ENCODE results near the gene DNAH17.
"Not testable (repeated sequence)": the region's sequence is repeated elsewhere in the genome, so short reads cannot be mapped to it uniquely, and the experiment has no call there.

DNAH17 gene

DNA sequence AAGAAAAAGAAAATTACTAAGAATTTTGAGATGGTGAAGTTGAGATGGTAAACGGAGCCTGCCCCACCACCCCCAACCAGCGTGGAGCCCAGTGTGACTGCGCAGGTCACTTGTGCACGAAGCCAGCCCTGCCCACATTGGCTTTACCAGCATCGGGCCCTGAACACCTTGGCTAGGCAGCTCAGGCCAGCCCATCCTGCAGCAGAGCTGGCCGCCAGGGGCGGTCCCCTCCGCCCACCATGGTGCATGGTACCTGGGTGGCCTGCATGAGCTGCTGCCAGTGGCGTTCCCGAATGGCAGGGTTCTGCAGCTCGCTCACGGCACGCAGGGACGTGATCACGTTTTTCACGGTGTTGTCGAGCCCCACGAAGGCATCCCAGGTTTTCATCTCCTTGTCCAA, 62.7 kb downstream of the DNAH17 start:
- DNase-seq, result no peak

DNA sequence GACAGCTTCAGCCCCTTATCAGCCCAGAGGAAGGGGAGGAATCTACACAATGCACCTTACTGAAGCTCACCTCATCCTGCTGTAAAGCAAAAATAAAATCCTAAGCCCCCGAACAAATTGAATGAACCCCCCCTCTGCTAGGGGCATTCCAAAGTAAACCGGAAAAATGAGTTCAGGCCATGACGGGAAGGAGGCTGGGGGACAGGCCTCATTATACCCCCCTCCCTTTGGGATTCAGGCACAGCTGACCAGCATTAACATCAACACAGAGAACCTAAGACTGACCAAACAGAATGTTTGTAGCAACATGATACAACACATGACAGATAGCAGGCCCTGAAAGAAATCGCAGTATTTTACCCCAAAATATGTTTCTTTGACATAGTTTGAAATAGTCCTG, 64.2 kb downstream of the DNAH17 start:
- no peak for DNase-seq

DNA sequence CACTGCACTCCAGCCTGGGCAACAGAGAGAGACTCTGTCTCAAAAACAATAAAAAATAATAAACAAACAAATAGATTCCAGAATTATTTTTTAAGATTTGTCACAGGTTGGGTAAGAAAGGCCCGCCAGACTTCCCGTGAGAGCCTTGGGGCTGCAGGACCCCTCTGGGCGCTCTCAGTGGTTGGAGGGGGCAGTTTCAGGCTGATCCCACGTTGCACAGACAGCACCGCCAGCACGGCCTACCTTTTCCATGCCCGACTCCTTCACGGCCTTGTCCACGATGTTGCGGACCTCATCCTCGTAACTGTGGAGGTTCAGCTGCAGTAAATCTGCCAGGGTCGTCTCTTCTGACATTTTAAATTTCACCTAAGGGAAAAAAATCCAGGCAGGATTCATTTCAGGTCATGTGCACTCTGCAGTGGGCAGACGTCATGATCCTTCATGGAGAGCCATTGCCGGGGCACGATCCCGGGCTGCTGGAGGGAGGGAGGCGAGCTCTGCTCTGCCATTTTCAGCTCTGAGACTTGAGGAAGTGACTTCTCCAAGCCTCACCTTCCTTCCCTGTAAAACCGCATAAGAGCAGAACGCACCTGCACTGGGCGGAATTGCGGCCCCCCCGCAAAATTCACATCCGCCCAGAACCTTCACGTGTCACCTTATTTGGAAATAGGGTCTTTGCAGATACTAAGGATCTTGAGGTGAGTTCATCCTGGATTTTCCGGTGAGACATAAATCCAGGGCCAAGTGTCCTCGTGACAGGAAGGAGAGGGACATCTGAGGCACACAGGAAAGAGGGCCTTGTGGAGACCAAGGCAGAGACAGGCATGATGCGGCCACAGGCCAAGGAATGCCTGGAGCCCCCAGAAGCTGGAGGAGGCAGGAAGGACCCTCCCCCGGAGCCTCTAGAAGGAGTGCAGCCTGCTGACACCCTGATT, 66.8 kb downstream of the DNAH17 start:
- no peak for DNase-seq

DNA sequence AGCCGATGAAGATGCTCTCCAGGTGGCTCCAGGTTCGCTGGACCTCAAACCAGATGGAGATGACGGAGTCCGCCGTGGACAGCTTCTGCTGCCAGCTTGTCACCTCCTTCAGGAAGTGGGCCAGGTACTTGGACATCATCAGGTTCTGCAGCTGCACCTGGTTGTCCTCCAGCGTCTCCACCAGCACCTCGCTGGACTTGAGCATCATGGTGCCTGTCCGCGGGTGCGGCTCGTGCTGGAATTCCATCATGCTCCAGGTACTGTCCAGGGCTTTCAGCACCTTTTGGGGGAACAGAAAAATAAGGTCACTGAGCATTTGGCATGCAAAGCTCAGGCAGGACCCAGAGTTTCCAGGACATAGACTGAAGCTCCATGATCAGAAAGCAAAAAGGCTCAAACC, 69.7 kb downstream of the DNAH17 start:
- DNase-seq, result no peak

DNA sequence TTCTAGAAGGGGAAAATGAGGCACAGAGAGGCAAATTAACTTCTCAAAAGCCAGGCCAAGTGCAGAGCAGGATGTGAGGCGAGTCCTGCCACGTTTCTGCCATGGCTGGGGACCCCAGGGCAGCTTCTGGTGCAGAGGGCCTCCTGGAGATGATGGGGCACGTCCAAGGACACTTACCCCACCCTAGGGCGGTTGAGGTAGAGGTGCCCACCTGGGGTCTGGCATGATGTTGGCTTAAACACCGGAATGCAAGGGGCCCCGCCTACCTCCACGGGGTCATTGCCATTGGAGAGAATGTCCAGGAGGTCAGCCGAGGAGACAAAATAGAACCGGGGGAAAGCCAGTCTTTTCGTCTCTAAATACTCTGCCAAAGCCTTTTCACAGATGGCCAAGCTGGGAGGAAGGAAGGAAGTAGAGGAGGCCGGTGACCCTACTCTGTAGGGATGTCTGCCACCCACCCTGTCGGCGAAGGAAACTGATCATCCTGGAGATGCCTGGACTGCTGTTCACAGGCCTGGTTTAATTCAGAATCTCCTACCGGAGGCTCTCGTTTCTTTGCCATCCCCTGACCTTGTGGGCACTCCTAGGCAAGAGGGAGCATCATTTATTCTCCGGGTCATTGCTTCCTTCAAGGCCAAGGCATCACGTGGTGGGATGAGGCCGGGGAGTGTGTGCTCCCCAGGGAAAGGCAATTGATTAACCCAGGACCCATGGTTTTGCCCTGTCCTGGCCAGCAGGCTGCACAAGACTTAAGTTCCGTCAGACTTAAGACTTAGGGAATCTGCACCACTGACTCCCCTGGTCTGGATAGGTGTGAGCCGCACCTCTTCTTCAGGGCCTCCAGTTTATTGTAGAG, 70.5 kb downstream of the DNAH17 start:
- no peak for DNase-seq

DNA sequence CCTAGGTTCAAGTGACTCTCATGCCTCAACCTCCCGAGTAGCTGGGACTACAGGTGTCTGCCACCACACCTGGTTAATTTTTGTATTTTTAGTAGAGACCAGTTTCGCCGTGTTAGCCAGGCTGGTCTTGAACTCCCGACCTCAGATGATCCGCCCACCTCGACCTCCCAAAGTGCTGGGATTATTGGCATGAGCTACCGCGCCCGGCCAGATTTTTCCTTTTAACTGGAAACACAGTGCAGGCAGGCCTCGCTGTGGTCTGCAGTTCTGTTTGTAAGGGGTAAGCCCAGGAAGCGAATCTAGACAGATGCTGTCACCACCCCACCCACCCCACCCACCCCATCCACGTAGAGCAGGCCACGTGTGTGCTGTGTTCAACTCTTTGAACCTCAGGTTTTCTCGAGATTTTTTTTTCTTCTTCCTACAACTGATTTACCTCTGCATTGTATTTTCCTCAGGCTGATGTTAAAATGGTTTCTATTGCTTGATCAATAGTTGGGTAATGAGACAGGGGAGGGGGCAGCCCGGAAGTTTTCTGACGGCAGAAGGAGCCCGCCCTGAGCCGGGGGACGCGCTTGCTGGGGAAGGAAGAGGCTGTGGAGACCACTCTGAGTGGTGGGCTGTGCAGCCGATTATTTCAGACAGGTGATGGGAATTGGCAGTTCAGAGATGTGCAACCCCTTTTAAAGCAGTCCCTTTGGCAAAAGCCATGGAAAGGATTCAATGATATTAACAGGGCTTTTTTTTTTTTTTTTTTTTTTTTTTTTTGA, 72.9 kb downstream of the DNAH17 start:
- DNase-seq, result no peak

DNA sequence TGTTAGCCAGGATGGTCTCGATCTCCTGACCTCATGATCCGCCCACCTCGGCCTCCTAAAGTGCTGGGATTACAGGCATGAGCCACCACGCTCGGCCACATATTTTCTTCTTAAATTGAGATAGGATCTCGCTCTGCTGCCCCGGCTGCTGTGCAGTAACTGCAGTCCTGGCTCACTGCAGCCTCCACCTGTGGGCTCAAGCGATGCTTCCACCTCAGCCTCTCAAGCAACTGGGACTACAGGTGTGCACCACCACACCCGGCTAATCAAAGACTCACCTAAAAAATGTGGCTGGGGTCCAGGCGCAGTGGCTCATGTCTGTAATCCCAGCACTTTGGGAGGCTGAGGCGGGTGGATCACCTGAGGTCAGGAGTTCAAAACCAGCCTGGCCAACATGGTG, 73.8 kb downstream of the DNAH17 start:
- not testable (repeated sequence) for DNase-seq

DNA sequence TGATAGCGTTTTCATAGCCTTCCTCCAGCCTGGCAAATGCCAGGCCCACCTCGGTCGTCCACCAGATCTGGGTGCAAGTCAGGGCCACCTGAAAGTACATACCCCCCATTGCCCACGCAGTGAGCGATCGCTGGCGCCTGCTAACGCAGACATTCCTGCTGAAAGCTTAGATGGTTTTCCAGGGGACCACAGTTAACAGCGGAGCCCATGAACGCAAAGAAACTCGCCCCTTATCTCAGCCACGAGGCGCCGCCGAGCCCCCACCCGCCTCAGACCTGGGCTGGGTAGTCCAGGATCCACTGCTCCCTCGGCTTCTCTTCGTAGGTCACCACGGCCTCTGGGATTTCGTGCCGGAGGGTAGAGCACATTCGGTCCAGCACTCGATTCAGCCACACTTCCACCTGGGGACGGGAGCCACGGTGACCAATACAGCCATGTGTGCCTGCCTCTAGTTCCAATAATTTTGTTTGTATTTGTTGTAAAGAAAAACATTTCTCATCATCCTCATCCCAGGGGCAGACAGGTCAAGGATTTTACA, 74.5 kb downstream of the DNAH17 start:
- DNase-seq, result no peak

DNA sequence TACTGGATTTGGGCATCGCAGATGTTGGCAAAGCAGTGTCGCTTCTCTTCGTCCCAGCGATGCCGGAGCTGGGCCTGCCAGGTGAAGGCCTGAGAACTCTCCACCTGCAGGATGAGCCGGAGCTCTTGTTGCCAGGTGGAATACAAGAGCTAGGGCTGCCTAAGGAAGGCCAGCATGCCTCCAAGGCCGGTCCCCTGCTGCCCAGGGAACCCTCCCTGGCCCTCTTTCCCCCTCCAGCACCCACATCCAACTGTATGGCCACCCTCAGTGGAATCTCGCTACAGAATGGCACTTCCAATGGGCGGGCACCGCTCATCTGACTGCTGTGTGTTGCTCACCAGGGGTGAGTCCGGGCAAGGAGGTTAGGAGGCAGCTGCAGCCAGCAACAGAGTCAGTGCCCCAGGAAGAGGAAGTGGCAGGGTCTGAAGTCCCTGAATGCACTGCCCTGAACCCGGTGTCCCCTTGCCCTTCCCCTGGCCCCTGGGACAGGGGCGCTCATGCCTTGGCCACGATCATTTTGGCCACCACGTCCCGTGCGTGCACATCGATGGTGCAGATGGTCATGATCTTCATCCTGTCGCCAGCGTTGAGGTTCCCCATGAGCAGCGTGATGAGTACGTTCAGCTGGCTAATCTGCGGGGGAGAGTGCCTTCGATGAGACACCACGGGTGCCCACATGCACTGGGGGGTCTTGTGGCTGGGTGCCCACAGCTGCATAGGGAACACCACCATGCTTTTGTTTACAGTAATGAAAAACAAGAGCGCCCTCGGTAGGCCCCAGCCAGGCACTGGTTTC, 75.8 kb downstream of the DNAH17 start:
- no peak for DNase-seq

DNA sequence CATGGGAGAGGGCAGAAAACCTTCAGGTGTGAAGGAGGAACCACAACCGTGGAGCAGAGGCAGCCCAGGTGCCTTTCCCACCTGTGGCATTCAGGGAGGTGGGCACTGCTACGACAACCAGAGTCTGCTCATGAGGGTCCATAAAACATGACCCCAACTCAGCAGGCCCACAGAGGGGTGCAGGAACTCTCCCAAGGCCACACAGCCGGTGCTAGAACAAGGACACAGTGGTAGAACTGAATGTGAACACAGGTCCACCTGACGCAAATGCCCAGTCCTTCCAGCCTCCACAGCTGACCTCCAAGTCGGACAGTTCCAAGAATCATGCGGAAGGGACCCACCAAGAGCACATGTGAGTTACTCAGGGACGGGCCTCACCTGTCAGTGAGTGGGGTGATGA, 76.4 kb downstream of the DNAH17 start:
- DNase-seq, result no peak

DNA sequence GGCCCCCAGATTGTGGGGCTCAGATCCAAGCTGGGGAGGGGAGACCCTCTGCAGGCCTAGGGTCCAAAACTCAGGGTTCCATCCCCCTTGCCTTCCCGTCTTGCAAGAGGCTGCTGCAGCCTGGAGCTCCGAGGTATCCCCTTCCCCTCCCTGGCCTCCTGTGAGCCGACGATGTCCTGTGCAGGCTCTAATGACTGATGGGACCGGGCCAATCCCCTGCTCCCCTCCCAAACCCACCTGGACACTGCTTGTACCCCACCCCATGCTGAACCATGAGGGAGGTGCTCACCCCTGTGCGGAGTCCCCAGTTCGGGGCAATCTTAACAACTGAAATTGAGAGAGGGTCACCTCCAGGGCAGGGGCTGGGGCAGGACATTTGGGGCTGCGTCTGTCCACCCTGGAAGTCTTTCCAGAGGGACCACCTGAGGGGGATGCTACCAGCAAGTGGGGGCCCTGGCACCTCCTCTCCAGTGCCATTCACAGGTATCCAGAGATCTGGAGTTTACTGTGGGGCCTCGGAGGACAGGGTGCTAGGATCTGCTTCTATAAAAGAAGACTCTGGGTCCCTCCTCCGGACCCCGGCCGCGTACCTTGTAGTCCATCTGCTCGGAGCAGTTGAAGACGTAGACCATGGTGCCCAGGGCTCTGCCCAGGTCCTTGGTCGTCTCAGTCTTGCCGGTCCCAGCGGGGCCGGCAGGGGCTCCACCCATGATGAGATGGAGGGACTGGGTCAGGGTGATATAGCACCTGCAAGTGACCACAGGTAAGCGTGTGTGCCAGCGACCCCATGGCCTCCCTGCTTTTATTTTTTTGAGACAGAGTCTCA, 77.3 kb downstream of the DNAH17 start:
- DNase-seq, result no peak

DNA sequence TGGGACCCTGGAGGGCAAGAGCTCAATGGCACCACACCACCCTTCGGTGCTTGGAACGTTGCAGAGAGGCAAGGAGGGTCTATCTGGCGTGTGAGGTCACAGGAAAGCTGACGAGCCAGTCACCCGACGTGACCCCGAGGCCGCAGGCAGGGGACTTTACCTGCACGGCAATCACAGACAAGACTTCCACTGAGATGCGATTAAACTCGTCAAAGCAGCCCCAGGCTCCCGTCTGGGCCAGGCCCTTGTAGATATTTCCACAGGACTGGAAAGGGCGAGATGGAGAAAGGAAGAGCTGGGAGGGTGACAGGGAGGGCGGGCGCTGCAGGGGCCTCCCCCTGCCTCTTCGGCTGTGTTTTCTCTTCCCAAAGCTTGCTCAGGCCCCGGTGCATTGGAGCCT, 78.3 kb downstream of the DNAH17 start:
- DNase-seq, result no peak

DNA sequence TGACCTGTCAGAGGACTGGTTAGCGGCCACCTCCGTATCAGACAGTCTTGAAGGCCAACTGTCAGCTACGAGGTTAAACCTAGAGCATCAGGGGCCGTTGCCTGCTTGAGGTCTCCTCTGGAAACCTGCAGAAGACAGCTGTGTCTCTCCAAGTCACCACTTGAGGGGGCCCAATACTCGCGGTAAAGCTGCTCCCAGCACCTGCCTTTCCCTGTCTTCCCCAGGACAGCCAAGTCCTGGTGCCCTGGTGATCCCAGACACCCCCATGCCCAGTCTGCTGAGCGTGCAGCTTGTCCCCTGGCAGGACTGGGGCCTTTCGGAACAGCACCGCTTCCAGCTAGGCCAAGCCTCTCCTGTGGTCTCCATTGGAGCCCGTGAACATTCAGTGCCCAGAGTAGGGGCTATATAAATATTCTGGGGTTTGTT, 80.1 kb downstream of the DNAH17 start:
- peak; percentile 44 for DNase-seq

DNA sequence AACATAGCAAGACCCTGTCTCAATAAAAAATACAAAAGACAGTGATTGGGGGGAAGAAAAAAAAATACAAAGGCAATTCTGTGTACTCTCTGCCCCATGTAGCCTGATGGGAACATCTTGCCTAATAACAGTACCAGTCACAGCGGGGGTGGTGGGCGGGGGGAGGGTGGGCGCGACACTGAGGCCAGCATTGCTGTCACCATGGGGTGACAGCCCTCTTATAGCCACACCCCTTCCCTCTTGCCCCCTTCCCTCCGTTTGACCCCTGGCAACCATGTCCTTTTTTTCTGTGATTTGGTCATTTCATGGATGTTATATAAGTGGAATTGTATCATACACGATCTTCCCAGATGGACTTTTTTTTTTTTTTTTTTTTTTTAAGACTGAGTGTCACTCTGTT, 80.9 kb downstream of the DNAH17 start:
- no peak for DNase-seq

DNA sequence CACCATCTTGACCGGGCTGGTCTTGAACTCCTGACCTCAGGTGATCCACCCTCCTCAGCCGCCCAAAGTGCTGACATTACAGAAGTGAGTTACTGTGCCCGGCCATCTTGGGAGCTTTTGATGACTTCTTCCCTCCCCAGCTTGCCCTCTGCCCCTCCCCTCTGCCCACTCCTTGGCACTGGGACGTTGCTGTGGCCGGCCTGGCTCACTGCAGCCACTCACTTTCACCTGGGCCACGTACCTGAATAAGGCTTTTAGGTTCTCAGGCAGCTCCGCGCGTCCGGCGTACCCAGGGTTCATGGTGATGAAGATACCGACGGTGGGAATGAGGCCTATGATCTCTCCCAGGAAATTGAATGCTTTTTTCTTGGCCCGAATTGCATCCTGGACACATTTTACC, 81.6 kb downstream of the DNAH17 start:
- DNase-seq, result no peak

DNA sequence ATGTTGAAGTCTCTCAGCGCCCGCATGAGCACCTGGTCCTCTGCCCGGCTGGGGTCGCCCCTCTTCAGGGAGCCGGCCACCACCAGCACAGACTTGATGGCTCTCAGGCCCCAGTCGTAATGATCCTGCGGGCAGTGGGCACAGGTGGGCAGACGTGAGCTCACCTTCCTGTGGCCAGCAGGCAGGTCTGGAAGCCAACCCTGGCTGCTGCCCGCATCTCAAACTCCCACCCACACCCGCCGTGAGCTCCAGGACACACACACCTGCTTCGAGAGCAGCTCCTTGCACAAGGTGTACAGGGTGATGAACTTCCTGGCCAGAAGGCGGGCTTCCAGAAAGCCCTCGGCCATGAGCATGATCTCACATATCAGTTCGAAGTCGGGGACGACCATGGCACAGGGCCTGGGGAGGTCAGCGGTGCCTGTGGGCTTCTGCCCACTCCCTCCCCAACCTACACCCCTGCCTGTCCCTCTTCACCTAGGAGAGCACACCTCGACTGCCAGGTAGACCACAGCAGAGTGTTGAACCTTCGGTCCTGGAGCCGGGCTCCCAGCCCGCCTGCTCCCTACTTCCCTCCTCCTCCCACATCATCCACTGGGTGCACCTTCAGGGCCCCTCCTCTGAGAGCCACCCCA, 82.4 kb downstream of the DNAH17 start:
- DNase-seq, result no peak

DNA sequence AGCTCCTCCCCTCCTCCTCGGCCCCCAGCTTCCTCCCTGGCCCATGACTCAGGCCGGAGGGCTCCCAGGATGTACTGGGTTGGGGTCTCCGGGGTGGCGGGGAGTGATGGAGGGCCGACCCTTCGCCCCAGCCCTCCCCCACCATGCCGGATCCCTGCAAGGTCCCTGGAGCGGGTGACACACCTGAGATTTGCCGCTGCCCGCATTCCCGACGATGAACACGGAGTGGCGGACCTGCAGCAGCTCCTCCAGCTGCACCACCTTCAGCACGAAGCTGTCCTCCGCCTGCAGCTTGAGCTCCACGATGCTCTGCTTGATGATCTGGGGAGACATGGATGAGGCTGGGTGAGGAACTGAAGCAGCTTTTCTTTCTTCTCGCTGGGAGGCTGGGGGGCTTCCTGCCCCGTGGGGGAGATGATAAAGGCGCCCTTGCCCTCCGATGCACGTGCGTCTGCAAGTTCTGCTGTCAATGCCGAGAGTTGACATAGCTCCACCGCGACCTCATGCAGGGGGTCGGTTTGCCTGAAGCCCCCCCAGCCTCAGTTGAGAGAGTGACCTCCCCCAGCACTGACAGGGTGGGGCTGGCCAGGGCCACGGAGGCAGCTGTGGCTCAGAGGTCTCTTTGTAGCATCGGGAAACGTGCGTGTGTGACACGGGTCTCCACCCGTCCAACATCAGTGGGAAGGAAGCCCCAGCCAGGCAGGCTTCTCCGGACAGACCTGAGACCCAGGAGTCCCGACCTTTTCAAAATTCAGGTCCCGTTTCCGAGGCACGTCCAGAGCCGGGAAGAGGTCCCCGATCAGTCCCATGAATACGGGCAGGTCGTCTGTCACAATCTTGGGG, 83.1 kb downstream of the DNAH17 start:
- DNase-seq, result no peak

DNA sequence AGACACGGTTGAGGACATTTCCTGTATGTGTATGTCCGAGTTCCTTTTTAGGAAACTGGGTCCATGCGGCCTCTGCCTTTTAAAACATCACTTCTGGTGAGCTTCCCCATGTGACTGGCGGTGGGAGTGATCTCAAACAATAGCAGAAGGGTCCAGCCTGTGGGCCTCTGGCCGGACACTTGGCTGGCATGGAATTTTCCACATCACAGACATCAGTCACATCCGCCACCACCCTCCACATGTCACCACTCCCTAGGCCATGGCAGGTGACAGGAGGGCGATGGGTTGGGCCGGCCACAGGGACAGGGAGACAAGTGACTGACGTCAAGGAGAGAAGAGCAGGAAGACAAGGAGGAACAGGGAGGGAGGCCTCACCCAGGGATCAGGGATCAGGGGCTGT, 83.7 kb downstream of the DNAH17 start:
- no peak for DNase-seq

DNA sequence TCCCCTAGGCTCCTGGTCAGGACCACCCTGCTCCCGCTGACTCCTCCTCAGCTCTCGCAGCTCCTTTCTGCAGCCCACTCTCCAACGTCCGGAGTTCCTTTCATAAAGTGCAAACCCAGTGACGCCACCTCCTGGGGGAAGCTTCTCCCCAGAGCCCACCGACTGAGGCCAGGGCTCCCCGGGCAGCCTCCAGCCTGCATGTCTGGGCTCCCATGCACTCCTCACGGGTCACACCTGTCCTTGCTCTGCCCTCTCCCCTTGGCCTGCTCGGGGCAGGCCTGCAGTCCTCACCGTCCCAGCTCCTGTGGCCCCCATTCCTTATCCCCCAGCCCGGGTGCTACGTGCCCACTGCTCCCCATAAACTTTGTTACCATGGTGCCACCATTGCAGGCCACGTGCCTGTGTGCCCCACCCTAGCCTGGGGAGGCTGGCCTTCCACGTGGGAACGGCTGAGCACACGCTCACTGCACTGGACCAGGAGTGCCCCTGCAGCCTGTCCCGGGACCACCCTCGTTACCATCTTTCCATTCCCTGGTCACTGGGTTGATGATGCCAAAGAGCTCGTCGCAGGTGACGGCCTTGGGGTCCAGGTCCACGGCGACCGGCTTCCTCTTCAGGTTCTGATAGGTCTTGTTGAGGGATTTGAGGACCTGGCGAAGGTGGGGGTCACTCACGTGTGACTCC, 84.9 kb downstream of the DNAH17 start:
- DNase-seq, result no peak

Measured in amniotic stem cell (primary cell).